GM18498 (cell line): ENCODE measurements around the gene MAPKBP1.
"Not testable (repeated sequence)": the region's sequence is repeated elsewhere in the genome, so short reads cannot be mapped to it uniquely, and the experiment has no call there.

ENCODE experiments used
- ATAC-seq: cut with Tn5 transposase; IDR thresholded peaks from one replicate; pipeline ENCODE4 v1.9.1; 2021; ENCODE audit warnings: mild to moderate bottlenecking, moderate library complexity; ENCODE audit not compliant: unreplicated experiment

The MAPKBP1 gene

GRCh38 chr15:41774062-41774881 lies at the start of gene MAPKBP1:
Gene MAPKBP1 (plus strand): TSS chr15:41774484. CDS start chr15:41775276, 792 bp downstream.
- peak; percentile 89 for ATAC-seq

- no peak for ATAC-seq
Observed at GRCh38 chr15:41727143-41727542, 47.1 kb upstream of the MAPKBP1 start.

- ATAC-seq = not testable (repeated sequence)
Observed at GRCh38 chr15:41728061-41728460, 46.2 kb upstream of the MAPKBP1 start.

- ATAC-seq = no peak
Observed at GRCh38 chr15:41730543-41730942, 43.7 kb upstream of the MAPKBP1 start.

GRCh38 chr15:41732483-41732882 lies 41.8 kb upstream of the MAPKBP1 start:
- no peak for ATAC-seq

GRCh38 chr15:41734079-41734478 lies 40.2 kb upstream of the MAPKBP1 start:
- ATAC-seq = no peak

- no peak for ATAC-seq
Observed at GRCh38 chr15:41735046-41735445, 39.2 kb upstream of the MAPKBP1 start.

- ATAC-seq = not testable (repeated sequence)
Observed at GRCh38 chr15:41735492-41735891, 38.8 kb upstream of the MAPKBP1 start.

- ATAC-seq = no peak
Observed at GRCh38 chr15:41746802-41747201, 27.5 kb upstream of the MAPKBP1 start.

- ATAC-seq = no peak
Observed at GRCh38 chr15:41756198-41756597, 18.1 kb upstream of the MAPKBP1 start.

GRCh38 chr15:41772720-41773331 lies 1.5 kb upstream of the MAPKBP1 start:
- ATAC-seq = no peak

- no peak for ATAC-seq
Observed at GRCh38 chr15:41773332-41773728, 954 bp upstream of the MAPKBP1 start.

GRCh38 chr15:41773729-41774061 lies 589 bp upstream of the MAPKBP1 start:
- ATAC-seq = peak; percentile 0

GRCh38 chr15:41774882-41775417 lies 666 bp downstream of the MAPKBP1 start:
- ATAC-seq = no peak

GRCh38 chr15:41775651-41776050 lies 1.4 kb downstream of the MAPKBP1 start:
- no peak for ATAC-seq

GRCh38 chr15:41777421-41777973 lies 3.2 kb downstream of the MAPKBP1 start:
- ATAC-seq = no peak

GRCh38 chr15:41778521-41778920 lies 4.2 kb downstream of the MAPKBP1 start:
- no peak for ATAC-seq

GRCh38 chr15:41779662-41780157 lies 5.4 kb downstream of the MAPKBP1 start:
- ATAC-seq = no peak

GRCh38 chr15:41780266-41780665 lies 6.0 kb downstream of the MAPKBP1 start:
- ATAC-seq = no peak

GRCh38 chr15:41780727-41781126 lies 6.4 kb downstream of the MAPKBP1 start:
- no peak for ATAC-seq

- ATAC-seq = no peak
Observed at GRCh38 chr15:41782371-41783282, 8.3 kb downstream of the MAPKBP1 start.
